Brain microvascular endothelial cell (primary cell): ENCODE results near the gene KCNG2.

Source experiments
- DNase-seq: peaks from one replicate; pipeline ENCODE4 v3.0.0-alpha.2; 2020
- H3K27ac ChIP-seq: fragments of 250-450 bp; sonication (Bioruptor Pico); 2 replicates; pipeline ENCODE4 v1.5.1; 2020; ENCODE audit warnings: mild to moderate bottlenecking, moderate library complexity
- H3K27me3 ChIP-seq: fragments of 250-450 bp; sonication (Bioruptor Pico); replicated peaks from 2 replicates; pipeline ENCODE4 v1.5.1; 2020; ENCODE audit warnings: mild to moderate bottlenecking
- H3K36me3 ChIP-seq: fragments of 250-450 bp; sonication (Bioruptor Pico); replicated peaks from 2 replicates; pipeline ENCODE4 v1.5.1; 2020; ENCODE audit warnings: mild to moderate bottlenecking
- H3K4me3 ChIP-seq: 2 replicates; pipeline ENCODE4 v1.5.1; 2011; ENCODE audit warnings: low read depth, mild to moderate bottlenecking, control low read depth, low read length, moderate library complexity
- in situ Hi-C: cut with HindIII; loops from 2 replicates; pipeline ENCODE4 v1.10.0; 2017; ENCODE audit warnings: low sequenced_read_pairs, low pct_ligation_motif_present
- TF ChIP-seq, protein P1 (sequence below): IDR thresholded peaks from 2 replicates; pipeline ENCODE4 v1.5.1; 2011; ENCODE audit warnings: low read depth, mild to moderate bottlenecking, moderate library complexity, low read length, control low read depth, inconsistent platforms; ENCODE audit errors: missing control alignments

The KCNG2 gene

DNA sequence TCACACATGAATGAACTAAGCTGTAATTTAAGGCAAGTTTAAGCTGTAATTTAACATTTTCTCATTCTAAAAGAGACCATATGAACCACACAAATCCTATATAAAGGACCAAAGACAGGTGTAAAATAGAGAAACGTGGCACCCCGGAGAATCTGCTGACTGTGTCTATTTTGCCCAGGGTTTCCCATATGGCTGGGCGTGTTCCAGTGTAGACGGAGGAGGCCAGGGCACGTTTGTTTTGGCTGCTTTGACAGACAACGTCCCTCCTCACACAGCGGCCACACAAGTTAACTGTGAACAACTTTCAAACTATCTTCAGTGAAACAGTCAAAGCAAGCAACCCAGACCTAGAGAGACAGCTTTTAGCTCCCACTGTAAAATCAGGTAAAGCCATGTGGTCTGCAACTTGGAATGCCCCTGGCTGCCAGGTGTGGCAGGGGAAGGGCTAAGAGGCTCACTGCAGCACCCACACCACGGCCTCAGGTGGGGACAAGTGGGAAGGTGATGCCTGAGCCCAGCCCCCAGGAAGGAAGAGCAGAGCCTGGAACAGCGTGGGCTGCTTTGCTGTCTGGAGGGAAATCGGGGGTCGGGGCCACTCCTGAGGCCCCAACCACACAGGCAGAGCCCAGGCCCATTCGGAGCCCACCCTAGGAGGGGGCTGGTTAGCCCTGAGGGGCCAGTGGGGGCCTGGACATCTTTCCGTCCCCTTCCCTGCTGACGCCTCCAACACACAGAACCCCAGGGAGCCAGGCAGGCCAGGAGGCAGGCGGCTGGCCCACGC, 113.0 kb downstream of the KCNG2 start:
- TF ChIP-seq, protein P1, sequence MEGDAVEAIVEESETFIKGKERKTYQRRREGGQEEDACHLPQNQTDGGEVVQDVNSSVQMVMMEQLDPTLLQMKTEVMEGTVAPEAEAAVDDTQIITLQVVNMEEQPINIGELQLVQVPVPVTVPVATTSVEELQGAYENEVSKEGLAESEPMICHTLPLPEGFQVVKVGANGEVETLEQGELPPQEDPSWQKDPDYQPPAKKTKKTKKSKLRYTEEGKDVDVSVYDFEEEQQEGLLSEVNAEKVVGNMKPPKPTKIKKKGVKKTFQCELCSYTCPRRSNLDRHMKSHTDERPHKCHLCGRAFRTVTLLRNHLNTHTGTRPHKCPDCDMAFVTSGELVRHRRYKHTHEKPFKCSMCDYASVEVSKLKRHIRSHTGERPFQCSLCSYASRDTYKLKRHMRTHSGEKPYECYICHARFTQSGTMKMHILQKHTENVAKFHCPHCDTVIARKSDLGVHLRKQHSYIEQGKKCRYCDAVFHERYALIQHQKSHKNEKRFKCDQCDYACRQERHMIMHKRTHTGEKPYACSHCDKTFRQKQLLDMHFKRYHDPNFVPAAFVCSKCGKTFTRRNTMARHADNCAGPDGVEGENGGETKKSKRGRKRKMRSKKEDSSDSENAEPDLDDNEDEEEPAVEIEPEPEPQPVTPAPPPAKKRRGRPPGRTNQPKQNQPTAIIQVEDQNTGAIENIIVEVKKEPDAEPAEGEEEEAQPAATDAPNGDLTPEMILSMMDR, result no peak
- H3K4me3 ChIP-seq, result no peak overlapping the region

DNA sequence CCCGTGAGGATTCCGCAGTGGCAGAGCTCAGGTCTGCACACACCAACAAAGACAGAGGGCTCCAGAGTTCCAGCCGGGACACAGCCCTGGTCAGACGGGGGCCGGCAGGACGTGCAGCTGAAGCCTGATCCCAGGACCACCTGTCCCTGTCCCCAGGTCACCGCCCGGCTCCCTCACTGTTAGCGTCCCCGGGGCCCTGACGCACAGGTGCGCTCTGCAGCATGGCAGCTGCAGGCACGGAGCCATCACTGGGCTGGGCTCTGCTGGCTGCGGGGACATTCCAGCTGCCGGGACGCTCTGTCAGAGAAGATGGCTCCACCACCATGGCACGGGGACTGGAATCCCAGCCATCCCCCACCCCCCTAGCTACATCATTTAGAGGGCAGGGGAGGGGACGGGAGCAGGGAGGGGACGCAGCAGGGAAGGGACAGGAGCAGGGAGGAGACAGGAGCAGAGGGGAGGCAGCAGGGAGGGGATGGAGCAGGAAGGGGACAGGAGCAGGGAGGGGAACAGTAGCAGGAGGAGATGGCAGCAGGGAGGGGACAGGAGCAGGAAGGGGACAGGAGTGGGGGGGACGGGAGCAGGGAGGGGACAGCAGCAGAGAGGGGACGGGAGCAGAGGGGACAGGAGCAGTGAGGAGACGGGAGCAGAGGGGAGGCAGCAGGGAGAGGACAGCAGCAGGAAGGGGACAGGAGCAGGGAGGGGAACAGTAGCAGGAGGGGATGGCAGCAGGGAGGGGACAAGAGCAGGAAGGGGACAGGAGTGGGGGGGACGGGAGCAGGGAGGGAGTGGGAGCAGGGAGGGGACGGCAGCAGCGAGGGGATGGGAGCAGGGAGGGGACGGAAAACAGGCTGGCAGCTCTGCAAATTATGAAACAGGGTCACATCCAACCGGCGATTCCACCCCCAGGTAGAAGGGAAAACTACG, 113.9 kb downstream of the KCNG2 start:
- in situ Hi-C loops, result no loop called here
- no peak for DNase-seq
- Histone ChIP-seq H3K4me3 (no peak overlapping the region), H3K36me3 (peaks cover 4% of the 10 kb centered on the region), H3K27ac (no peak overlapping the region), H3K27me3 (no peaks in the 10 kb centered on the region)
- TF ChIP-seq, protein P1, result no peak

More for the DNA sequence above, 113.0 kb downstream of the KCNG2 start:
- H3K27me3 ChIP-seq, result no peaks in the 10 kb centered on the region
- no peaks in the 10 kb centered on the region for H3K36me3 ChIP-seq
- in situ Hi-C loops, result no loop called here
- H3K27ac ChIP-seq, result no peak overlapping the region
- no peak for DNase-seq

DNA sequence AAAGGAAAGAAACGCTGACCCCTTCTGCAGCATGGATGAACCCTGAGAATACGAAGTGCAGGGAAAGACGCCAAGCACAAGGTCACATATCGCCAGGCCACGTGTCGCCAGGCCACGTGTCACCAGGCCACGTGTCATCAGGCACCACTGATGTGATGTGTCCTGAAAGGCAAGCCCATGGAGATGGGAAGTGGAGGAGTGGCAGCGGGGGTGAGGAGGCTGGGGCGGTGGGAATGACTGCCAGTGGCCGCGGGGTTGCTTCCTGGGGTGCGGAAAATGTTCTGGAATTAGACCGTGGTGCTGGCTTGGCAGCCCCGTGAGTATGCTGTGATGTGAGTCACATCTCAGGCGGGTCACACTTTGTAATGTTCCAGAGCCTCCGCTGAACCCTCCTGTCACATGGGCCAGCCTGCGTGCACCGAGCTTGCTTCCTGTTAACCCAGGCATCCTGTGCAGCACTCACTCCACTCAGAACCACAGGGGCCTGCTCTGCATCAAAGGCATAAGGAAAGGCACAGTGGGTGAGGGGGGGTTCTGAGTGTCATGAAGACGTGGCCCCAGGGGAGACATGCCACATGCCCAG, 114.8 kb downstream of the KCNG2 start:
- Histone ChIP-seq H3K4me3 (no peak overlapping the region), H3K36me3 (peaks cover 7% of the 10 kb centered on the region), H3K27ac (no peak overlapping the region), H3K27me3 (no peaks in the 10 kb centered on the region)
- in situ Hi-C loops, result no loop called here
- DNase-seq, result peak; percentile 66
- TF ChIP-seq, protein P1, result no peak

DNA sequence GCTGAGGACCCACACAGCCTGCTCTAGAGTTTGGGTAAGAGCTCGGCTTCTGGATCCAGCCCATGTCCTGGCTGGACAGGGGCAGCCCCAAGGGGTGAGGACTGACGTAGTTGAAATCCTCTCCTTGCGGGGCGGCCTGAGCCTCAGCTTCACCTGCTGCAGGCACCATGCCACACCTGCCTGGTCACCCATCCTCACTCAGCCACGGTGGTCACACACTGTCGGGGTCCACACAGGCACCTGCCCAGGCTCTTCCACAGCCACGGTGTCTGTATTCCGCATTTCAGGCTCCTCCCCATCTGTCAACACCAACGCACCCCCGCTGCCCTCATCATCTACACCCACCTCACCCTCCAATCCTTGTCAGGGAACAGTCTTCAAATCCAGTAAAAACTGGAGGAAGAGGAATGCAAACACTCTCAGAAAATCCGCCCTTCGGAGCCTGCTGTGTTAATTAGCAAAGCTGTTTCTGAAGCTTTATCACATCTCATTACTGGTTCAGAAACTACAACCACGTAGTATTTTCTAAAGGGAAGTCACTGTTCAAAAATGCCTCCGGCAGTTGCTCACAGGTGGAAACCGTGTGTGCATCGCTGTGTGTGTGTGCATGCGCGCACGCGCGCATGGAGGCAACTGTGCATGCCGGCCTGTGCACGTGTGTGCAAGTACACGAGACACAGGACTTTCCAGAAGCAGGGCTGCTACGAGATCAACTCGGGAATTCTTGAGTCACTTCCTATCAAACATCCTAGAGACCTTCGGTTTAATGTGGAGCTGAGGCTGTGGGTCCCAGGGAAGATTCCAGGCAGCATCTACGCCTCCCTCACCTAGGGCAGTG, 115.5 kb downstream of the KCNG2 start:
- no peaks in the 10 kb centered on the region for H3K27me3 ChIP-seq
- DNase-seq, result no peak
- H3K36me3 ChIP-seq, result peaks cover 8% of the 10 kb centered on the region
- in situ Hi-C loops, result no loop called here
- no peak overlapping the region for H3K27ac ChIP-seq
- H3K4me3 ChIP-seq, result no peak overlapping the region
- TF ChIP-seq, protein P1, result no peak

DNA sequence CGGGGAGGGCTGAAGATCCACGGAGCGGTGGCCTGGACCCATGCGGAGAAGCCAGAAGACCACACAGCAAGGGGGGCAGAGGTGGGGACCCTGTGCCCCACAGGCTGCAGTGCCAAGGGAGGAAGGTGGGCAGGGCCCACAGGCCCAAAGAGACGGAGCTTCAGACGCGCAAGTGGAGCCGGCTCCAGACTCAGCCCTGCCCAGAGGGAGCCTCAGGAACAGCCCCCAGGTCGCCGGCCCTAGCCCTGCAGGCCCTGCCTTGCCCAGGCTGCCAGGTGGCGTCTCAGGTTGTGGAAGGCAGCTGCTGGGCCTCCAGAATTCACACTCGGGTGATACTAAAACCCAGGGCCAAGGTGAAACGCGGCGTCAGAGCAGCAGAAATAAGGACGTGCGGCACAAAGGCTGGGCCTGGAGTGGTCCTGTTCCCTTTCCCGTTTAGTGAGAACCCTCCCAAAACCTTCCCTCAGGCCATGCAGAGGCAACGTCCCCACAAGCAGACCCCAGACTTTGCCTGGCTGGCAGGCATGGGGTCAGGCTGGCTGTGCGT, 116.9 kb downstream of the KCNG2 start:
- no peaks in the 10 kb centered on the region for H3K27me3 ChIP-seq
- H3K27ac ChIP-seq, result no peak overlapping the region
- TF ChIP-seq, protein P1, result no peak
- no peak for DNase-seq
- in situ Hi-C loops, result no loop called here
- H3K4me3 ChIP-seq, result no peak overlapping the region
- H3K36me3 ChIP-seq, result peaks cover 14% of the 10 kb centered on the region
